ENCODE data around the gene TNS3.
"Not testable (repeated sequence)": the region's sequence is repeated elsewhere in the genome, so short reads cannot be mapped to it uniquely, and the experiment has no call there.

The TNS3 gene

GRCh38 chr7:47581804-47582763, at the start of gene TNS3:
Gene TNS3 (minus strand): TSS chr7:47582111. CDS start chr7:47439636, 142,475 bp downstream.
- DNase-seq: no peak

GRCh38 chr7:47631711-47632110, 49.8 kb upstream of the TNS3 start:
- no peak for DNase-seq

DNA sequence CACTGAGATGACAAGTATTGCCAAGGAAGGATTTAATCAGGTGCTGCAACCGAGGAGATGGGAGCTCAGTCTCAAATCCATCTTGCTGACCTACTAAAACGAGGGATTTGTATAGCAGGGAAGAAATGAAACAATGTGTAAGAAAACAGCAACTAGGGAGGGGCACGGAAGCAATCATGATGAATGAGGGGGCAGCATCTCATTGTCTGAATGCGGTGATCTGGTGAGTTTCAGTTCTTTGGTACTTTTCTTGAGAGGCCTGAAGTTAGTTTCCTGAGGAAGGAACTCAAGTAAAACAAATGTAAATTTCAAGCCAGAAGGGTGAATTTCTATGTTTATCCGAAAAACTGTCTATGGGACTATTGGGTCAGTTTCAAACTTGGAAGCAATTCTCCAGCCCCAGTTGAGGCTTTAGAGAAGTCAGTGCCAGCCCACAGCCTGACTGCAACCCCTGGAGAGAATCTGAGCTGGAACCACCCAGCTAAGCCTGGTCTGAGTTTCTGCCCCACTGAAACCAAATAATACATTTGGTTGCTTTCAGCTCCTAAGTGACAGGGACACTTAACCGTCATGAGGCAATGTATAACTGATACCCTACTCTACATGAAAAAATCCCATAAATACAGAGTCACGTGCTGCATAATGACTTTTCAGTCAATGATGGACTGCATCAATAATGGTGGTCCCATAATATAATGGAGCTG, 45.8 kb upstream of the TNS3 start:
- DNase-seq: no peak

DNA sequence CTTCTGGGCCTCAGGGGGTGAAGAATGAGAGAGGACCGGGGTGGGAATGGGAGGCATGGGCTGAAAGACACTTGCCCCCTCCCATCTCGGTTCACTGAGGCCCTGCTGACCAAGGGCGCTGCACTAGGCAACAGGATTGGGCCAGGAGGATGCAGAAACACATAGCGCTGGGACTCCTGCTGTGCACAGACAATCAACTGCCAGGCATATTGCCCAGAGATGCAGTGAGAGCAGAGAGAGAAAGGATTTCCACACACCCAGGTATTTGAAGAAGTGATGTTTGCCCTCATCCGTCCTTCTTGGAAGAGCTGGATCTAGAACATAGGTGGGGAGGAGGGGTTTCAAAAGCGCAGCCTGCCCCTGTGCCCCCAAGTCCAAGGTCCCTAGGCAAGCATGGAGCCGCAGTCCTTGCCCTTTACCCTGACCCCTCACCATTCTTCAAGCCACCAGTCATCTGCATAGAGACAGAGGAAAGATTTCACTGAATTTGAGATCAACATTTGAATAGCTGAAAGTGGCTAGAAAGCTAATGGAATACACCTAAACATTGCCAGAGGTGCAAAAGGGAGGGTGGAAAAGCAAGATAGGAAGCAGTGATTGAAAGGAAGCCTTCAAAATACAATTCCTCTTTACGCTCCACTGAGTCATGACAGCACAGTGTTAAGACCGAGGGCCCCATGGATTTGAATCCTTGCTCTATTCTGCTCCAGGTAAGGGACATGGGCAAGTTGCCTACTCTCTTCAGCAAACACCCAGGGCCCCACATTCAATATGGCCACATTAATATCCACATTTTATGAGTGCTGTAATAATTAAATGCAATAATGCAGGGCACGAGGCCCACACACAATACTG, 44.2 kb upstream of the TNS3 start:
- no peak for DNase-seq

DNA sequence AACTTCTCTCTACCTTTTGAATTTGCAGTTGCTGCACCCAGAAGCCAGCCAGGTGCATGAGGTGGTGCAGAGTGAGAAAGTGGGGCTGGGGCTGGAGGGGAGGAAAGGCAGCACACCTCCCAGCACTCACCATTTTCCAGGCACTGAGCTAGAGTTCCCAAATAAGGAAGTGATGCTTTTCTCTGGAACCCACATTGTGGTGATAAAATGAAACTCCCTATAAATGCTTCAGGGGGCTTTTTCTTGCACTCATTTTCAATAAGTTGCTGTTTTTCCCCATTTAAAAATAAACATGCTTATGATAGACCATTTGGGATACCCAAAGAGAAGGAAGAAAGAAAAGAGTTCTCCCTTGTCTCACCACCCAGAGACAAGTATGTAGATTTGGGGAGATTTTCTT, 42.8 kb upstream of the TNS3 start:
- no peak for DNase-seq

- no peak for DNase-seq
These were observed 41.2 kb upstream of the TNS3 start for GRCh38 chr7:47622946-47623640.

DNA sequence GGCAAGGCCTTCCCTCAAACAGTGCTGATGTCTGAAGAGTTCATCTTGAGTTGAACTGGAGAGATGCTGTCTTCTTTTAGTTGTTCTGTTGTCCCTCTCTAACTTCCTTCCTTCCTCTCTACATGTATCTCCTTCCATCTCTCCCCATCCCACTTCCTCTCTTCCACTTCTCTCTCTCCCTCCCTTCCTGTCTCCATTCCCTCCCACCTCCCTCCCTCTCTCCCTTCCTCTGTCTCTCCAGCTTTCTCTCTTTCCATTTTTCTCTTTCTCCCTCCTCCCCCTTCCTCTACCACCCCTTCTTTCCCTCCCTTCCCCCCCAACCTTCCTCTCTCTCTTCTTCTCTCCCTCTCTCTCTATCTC, 40.7 kb upstream of the TNS3 start:
- no peak for DNase-seq

GRCh38 chr7:47621979-47622561, 40.2 kb upstream of the TNS3 start:
- DNase-seq: no peak

DNA sequence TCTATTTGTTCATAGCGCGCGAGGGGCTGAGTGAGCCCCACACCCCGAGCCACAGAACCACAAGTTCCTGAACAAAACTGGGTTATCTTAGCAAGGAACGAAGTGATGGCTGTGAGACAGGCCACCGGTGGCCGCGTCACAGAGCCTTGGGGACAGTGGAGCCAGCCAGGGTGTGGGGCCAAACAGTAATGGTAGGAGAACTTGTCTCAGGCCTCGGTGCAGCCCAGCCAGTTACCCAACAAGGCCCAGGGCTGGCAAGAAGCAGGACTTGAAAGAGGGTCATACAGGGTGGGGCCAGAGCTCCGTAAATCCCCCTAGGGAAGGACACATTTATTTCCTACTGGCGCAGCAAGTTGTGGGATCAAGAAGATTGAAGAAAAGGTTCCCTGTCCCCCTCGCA, 39.4 kb upstream of the TNS3 start:
- DNase-seq: no peak

DNA sequence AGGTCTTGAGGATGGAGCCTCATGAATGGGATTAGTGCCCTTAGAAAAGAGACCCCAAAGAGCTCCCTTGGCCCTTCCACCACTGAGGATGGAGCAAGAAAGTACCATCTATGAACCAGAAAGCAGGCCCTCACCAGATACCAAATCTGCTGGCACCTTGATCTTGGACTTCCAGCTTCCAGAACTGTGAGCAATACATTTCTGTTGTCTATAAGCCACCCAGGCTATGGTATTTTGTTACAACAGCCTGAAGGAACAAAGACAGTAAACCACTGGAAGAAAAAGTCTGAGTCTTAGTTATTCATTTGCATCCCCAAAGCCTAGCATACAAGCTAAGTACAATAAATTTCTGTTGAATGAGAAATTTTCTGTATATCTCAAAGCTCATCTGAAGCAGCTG, 37.9 kb upstream of the TNS3 start:
- no peak for DNase-seq

GRCh38 chr7:47617131-47617530, 35.2 kb upstream of the TNS3 start:
- no peak for DNase-seq

DNA sequence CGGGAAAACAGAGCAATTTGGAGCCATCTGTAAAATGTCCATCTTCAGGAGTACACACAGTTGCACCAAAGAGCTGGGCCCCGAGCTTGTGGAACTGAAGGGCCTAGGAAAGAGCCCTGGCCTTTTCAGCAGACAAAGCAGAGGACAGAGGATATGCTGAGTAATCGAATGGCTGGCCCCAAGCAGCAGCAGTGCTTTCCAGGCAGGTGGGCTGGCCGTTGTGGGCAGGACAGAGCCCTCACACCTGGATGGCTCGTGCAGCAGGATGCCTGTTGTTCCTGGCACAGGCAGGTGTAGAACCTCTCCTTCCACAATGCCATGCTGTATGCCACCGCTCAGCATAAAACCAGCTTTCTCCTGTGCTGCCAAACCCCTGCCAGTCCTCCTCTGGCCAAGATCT, 32.5 kb upstream of the TNS3 start:
- no peak for DNase-seq

GRCh38 chr7:47611045-47611511, 29.2 kb upstream of the TNS3 start:
- DNase-seq: no peak

- DNase-seq: no peak
These were observed 28.7 kb upstream of the TNS3 start for GRCh38 chr7:47610506-47611044.

DNA sequence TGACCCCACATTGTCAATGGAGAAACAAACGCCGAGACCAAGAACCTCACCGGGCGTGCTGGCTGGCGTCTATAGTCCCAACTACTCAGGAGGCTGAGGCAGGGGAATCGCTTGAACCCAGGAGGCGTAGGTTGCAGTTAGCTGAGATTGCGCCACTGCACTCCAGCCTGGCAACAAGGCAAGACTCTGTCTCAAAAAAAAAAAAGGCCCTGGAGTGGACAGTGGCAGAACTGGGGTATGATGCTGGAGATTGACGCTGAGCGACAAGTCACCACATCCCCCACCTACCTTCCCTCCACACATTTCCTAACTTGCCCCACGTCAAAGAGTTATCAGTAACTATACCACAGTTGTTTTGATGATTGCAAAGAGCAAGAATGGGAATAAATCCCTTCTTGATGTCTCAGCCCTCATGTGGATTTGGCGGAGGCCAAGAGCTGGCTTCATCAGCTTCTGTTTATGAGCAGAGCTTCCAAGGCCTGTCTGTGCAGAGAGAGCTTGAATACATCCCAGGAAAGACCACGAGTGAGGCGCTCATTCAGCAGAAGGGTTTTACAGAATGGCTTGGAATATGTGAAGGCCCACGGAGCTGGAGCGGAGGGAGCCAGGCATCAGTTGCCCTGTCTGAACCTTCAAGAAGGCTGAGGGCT, 28.0 kb upstream of the TNS3 start:
- no peak for DNase-seq

DNA sequence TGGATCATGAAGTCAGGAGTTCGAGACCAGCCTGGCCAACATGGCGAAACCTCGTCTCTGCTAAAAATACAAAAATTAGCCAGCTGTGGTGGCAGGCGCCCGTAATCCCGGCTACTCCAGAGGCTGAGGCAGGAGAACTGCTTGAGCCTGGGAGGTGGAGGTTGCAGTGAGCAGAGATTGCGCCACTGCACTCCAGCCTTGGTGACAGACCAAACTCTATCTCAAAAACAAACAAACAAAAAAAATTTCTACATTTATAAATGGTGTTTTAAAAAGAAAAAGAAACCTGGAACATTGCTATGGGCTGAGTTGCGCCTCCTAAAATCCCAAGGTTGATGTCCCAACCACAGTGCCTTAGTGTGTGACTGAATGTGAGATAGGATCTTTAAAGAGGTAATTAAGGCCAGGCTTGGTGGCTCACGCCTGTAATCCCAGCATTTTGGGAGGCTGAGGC, 24.7 kb upstream of the TNS3 start:
- DNase-seq: not testable (repeated sequence)

DNA sequence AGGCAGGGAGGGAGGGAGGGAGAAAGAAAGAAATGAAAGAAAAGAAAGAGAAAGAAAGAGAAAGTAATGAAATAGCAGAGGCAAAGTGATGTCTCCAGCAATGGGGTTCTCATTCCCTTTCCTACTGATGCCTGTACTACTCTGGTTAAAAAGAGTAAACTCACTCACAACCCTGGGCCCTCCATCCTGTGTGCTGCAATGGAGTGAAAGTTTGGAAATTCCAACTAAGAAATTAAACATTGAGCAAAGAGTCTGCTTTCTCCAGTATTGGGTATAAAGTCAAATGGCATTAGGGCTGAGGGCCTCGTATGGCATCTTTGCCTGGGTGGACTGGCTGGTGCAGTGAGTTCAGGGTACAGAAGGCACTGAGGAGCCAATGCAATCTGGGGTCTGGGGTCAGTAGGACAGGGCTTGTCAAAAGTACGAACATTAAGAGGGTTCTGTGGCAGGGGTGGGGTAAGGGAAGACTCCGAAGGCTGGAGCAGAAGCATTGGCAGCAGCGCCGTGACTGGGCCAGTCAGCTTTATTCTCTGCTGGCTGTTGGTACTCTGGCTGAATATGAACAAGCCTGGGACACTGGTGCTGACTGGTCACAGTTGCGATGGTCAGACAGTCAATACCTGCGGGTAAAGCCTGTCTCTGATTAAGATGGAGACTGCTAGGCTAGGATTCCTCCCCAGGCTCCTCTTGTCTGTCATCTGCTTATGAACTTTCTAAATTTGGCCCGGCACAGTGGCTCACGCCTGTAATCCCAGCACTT, 24.1 kb upstream of the TNS3 start:
- no peak for DNase-seq

DNA sequence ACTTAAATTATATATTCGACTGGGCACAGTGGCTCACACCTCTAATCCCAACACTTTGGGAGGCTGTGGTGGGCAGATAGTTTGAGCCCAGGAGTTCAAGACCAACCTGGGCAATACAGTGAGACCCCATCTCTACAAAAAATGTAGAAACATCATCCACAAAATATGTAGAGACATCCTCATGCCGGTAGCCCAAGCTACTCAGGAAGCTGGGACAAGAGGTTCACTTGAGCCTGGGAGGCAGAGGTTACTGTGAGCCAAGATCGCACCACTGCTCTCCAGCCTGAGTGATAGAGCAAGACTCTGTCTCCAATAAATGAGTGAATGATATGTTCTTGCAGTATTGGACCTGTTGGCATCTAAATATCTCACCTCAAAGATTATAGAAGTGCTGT, 22.6 kb upstream of the TNS3 start:
- no peak for DNase-seq

GRCh38 chr7:47603514-47604255, 21.8 kb upstream of the TNS3 start:
- DNase-seq: not testable (repeated sequence)
